GDM1 (cell line): Measurements from ENCODE around the gene SENP1.

ENCODE experiments used
- DNase-seq: peaks from one replicate; lab custom pipeline; 2025; lab: John Stamatoyannopoulos, UW

SENP1 gene

DNA sequence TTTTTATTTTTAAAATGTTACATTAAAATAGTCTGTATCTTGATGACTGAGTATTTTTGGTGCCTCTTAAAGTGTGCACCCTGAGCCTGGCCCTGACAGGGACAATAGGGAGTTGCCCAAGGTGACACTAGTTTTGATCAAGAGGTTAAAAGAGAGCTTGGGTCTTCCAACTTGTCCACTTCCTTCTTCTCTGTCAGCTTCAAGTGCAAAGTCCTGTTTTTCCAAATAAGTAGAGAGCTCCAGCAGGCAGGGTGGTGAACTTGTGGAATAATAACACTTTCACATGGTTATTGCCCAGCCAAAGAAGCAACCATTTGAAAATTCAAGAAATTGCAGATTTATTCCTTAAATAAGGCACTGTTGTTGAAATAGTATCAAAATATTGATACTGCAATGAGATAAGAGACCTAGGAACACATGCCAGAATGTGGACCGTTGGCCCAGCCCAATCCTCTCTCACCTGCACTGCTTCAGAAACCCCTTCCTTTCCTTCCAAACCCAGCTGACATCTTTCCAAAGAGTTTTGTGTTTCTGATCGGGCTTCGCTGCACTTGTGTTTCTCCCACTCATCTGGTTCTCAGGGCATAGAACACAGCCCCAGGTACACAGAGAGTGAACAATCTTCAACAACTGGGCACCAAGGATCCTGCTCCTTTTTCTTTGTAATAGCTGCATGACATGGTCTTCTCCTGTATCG lies 87.8 kb downstream of the SENP1 start:
- DNase-seq: no peak

DNA sequence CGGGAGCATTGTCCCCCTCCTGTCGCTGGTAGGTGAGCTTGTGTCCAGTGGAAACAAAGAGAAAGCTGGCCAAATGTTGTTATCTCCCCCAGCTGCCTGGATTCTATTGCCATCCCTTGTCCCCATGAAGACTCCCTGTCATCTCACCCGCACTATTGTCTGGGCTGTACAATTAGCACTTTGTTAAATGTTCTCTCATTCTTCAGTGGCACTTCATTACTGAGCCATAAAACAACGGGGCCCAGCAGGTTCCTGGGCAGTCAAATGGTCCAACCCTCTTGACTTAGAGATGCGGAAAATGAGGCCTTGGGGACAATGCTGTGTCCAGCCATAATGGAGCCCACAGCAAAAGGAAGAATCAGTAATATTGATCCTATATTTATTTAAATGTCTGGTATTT lies 88.4 kb downstream of the SENP1 start:
- DNase-seq: no peak

DNA sequence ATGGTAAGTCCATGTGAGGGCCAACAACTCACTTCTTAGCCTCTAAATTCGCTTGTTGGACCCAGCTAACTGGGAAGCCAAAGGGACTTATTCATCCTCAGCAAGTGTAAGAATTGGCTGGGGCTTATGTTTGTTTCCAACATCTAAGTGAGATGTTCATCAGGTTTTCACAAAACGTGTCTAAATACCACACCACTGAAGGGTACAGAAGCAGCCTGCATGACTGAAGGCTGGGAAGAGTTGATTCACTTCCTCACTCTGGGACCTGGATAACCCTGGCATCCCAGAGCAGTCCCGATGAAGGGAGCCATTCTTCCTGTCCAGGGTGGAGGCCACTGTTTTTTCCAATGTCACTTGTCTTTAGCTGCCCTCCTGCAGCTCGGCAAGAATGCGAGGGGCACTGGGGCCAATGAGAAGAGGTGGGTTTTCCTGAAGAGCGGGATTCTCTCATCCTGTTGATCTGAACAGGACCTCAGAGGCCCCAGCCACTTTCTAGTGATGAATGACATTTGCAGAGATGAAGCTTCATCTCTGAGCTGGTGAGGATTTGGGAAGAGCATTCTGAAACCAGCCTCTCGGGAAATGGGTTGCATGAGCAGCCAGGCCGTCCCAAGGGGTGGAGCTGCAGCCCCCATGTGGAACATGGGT lies 89.4 kb downstream of the SENP1 start:
- no peak for DNase-seq

GRCh38 chr12:48015954-48016353 lies 89.9 kb downstream of the SENP1 start:
- DNase-seq: no peak

- DNase-seq: no peak
Measured at GRCh38 chr12:48015129-48015528, 90.8 kb downstream of the SENP1 start.

DNA sequence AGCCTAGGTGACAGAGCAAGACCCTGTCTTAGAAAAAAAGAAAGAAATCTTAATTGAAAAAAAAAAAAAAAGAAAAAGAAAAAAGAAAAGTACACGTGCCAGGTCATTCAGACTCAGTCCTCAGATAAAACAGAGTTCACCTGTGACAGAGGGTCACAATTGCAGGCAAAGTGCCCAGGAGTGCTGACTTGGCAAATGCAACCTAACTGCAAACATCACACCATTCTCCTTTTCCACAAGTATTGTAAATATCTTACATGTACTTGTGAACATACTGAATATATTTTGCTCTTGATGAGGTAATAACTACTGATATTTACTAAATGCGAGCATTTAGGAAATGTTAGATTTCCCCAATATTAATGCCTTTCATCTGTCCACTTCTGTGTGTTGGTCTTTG lies 92.6 kb downstream of the SENP1 start:
- no peak for DNase-seq

DNA sequence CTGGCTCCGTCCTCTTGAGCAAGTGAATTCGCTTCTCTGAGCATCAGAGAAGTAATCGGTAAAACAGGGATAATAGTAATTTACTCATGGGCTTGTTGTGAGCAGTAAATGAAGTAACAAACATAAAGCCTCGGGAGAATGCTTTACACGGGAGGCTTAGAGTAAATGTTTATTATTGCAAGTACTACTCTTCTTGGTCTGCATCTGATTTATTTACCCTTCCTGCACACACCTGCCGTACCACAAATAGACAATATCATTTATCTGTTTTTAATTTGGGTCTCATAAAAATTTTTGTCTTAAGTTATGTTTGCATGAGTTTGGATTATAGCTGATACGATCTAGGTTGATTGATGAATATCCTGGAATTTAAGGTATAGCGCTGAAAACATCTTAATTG lies 93.8 kb downstream of the SENP1 start:
- DNase-seq: no peak

- DNase-seq: no peak
Measured at GRCh38 chr12:48010366-48010970, 95.4 kb downstream of the SENP1 start.

- DNase-seq: no peak
Measured at GRCh38 chr12:48009471-48009870, 96.4 kb downstream of the SENP1 start.

- DNase-seq: no peak
Measured at GRCh38 chr12:48008950-48009349, 96.9 kb downstream of the SENP1 start.

- DNase-seq: no peak
Measured at GRCh38 chr12:48008349-48008748, 97.5 kb downstream of the SENP1 start.

GRCh38 chr12:48007206-48007605 lies 98.7 kb downstream of the SENP1 start:
- DNase-seq: no peak

DNA sequence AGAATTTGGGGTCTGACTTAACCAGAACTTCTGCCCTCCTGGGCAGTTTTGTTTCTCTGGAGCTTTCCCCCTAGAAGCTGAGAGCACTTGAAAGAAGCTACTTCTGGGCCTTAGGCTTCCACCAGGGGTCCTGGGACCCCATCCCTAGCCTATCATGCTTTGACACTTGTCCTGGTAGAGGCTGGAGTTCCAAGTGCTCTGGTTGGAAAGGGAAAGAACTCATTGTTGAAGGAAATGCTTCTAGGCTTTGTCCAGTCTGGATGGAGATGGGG lies 100.2 kb downstream of the SENP1 start:
- no peak for DNase-seq

- DNase-seq: no peak
Measured at GRCh38 chr12:48005001-48005749, 100.7 kb downstream of the SENP1 start.

DNA sequence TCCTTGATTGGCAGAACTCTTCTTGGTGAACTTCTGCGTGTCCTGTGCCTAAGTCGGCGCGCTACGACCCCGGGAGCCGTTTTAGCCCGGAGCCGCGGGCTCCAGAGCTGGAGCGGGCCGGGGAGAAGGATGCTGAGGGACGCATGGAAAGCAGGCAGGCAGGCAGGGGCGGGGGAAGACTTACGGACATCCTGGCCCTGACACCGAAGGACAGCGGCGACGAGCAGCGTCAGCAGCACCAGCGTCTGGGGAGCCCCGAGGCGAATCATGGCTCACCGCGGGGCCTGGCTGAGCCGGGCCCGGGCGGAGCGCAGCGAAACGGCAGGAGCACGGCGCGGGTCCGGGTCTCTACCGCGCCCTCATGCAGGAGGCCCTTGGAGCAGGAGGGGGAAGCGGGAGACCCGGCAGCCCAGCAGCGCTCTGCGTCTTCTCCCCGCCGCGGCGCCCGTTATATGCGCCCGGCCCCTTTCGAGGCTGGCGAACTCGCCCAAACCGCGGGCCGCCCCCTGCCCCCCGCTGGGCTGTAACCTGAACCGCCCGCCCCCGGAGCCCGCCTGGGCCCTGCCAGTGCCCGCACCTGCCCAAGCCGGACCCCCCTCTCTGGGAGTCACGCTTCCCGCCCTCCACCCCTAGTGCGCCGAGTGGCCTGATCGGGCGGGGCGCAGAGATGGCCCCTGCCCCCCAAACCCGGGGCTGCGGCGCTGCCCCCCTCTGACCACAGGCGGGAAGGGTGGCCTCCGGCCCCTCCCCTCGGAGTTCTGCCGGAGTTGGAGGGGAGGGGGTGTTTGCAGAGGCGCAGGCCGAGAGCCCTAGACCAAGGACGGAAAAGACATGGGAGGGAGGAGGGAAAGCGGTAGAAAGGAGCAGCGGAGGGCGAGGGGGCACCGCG lies 101.6 kb downstream of the SENP1 start, which contains the start of gene COL2A1:
COL2A1 (minus strand) TSS at position 424 of the 889 bp plus-strand sequence; CDS start at position 269, 155 bp downstream.
- DNase-seq: no peak

GRCh38 chr12:48003226-48004052 lies 102.4 kb downstream of the SENP1 start:
- DNase-seq: no peak

- no peak for DNase-seq
Measured at GRCh38 chr12:48002773-48003218, 103.1 kb downstream of the SENP1 start.

DNA sequence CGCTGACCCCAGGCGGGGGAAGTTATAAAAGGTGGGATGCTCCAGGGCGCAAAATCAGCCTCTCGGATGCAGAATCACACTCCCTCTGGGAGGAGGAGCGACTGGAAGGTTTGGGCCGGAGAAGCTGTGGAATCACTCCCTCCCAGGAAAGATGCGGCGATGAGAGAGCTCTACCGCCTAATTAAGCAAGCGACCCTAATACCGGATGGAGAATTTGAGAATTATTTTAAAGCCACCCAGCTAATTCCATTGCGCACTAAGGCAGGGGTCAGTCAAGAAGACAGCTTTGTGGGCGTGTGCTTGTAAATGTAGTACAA lies 103.5 kb downstream of the SENP1 start:
- no peak for DNase-seq

GRCh38 chr12:48001505-48002413 lies 104.1 kb downstream of the SENP1 start:
- no peak for DNase-seq
